Small intestine (tissue), 7 donors: ENCODE data around the gene SPEM1. TPM values are rescaled to one million over a fixed set of nuclear protein-coding genes. Genes with fewer than 3 reads are reported as not detected.
A peak's percentile ranks its signal among the peaks of the same experiment; 100 is the strongest.
"Not testable (repeated sequence)": the region's sequence is repeated elsewhere in the genome, so short reads cannot be mapped to it uniquely, and the experiment has no call there.

Experiments
- DNase-seq, 2 donors: peaks; one replicate each; pipeline versions ENCODE4 v3.0.0 to v3.0.0-alpha.2; 2013
- FAIRE-seq: peaks from 2 replicates; lab custom pipeline; 2012; peaks lifted over from hg19 to GRCh38; lab: Jason Lieb, UNC
- H3K27ac ChIP-seq, 3 donors: one replicate each; pipeline ENCODE4 v1.5.1; 2013; ENCODE audit warnings: low read length in 2 of 3, mild to moderate bottlenecking in 2 of 3, control low read depth in 1 of 3, inconsistent platforms in 1 of 3, low read depth in 1 of 3, moderate library complexity in 1 of 3
- H3K27me3 ChIP-seq, 3 donors: one replicate each; pipeline ENCODE4 v1.6.1; 2013; ENCODE audit warnings: low read length in 3 of 3, inconsistent platforms in 1 of 3; ENCODE audit not compliant: control insufficient read depth in 3 of 3, insufficient read depth in 3 of 3
- H3K36me3 ChIP-seq, 3 donors: one replicate each; pipeline ENCODE4 v1.6.1; 2013; ENCODE audit warnings: low read length in 3 of 3, inconsistent platforms in 1 of 3, low read depth in 1 of 3, mild to moderate bottlenecking in 1 of 3, moderate library complexity in 1 of 3; ENCODE audit not compliant: control insufficient read depth in 3 of 3, insufficient read depth in 2 of 3
- H3K4me1 ChIP-seq, 3 donors: one replicate each; pipeline ENCODE4 v1.6.1; 2013; ENCODE audit warnings: low read length in 2 of 3, inconsistent platforms in 1 of 3, low read depth in 1 of 3, mild to moderate bottlenecking in 1 of 3, moderate library complexity in 1 of 3; ENCODE audit not compliant: control insufficient read depth in 3 of 3, insufficient read depth in 2 of 3
- H3K4me3 ChIP-seq, 3 donors: one replicate each; pipeline ENCODE4 v1.5.1; 2013; ENCODE audit warnings: low read length in 3 of 3, control low read depth in 1 of 3, inconsistent platforms in 1 of 3, low read depth in 1 of 3, mild to moderate bottlenecking in 1 of 3, moderate library complexity in 1 of 3
- H3K9me3 ChIP-seq, 2 donors: one replicate each; pipeline ENCODE4 v1.6.1; 2013; ENCODE audit warnings: low read depth in 1 of 2, low read length in 1 of 2; ENCODE audit not compliant: control insufficient read depth in 2 of 2, insufficient read depth in 1 of 2
- WGBS, 3 donors: extraction: QIAGEN DNeasy Blood & Tissue Kit; methylation state at CpG; one replicate each; pipeline ENCODE4 v1.1.7; 2013; 5-methylcytosine and 5-hydroxymethylcytosine counted together
- polyA plus RNA-seq, 4 donors: library from polyadenylated mRNA; stranded (reverse) in 3 of 4; unstranded in 1 of 4; fragments of 200-250 nt in 3 of 4; fragments of 120-200 nt in 1 of 4; gene quantifications; one replicate each; pipeline versions ENCODE4 v1.2.1 to v1.2.3, GENCODE V29; 2013
- donor health status: healthy with polysubstance abuse.
- donor health status: control.
- donor health status: control.
- donor health status: Bipolar disorder and iron deficiency.
- donor health status: healthy.

Gene SPEM1
- polyA plus RNA-seq, 4 donors: not detected

DNA sequence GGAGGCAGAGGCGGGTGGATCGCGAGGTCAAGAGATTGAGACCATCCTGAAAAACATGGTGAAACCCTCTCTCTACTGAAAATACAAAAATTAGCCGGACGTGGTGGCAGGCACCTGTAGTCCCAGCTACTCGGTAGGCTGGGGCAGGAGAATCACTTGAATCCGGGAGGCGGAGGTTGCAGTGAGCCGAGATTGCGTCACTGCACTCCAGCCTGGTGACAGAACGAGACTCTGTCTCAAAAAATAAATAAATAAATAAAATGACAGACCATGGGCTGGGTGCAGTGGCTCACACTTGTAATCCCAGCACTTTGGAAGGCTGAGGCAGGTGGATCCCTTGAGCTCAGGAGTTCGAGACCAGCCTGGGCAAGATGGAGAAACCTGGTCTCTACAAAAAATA, 49.7 kb downstream of the SPEM1 start:
- not testable (repeated sequence) for FAIRE-seq, H3K9me3 ChIP-seq, DNase-seq, H3K27ac ChIP-seq, H3K4me3 ChIP-seq, H3K27me3 ChIP-seq
- Histone ChIP-seq H3K36me3 (peaks cover 0 to 69% (median 5%) of the 10 kb centered on the region in 3 donors), H3K4me1 (peaks cover 0 to 13% (median 2%) of the 10 kb centered on the region in 3 donors)
- WGBS, 3 donors: 92 to 96% (median 95%) methylated on average over 12 of the region's 12 CpGs

DNA sequence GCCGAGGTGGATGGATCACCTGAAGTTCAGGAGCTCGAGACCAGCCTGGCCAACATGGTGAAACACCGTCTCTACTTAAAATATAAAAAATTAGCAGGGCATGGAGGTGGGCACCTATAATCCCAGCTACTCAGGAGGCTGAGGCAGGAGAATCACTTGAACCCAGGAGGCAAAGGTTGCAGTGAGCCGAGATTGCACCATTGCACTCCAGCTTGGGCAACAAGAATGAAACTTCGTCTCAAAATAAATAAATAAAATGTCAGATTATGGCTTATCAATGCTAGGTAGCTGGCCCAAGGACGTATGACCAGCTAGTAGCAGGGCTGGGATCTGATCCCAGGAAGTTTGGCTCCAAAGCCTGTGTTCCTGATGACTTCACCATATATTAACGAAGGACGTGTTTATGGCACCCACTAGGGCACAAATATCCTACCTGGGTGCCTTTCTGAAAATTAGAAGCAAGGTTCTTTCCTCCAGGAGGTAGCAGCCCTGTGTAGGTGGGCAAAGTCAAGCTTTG, 50.4 kb downstream of the SPEM1 start:
- H3K4me1 ChIP-seq: peaks cover 0 to 19% (median 2%) of the 10 kb centered on the region in 3 donors
- not testable (repeated sequence) for H3K27me3 ChIP-seq, H3K4me3 ChIP-seq, H3K9me3 ChIP-seq, H3K27ac ChIP-seq, FAIRE-seq
- WGBS, 3 donors: 49 to 73% (median 57%) methylated on average over 8 of the region's 8 CpGs
- peak in 1 of 2 donors; percentile 45 for DNase-seq
- H3K36me3 ChIP-seq: peaks cover 0 to 69% (median 4%) of the 10 kb centered on the region in 3 donors

Other genes starting within 250 kb of the SPEM1 start
- gene ASGR1, start 241.0 kb upstream of the SPEM1 start, polyA plus RNA-seq: 1 to 10 TPM; 1.9 to 2.9 (median 2.7) TPM
- 1 to 10 TPM in 3 of 4 donors, under 1 TPM in 1; 0.67 to 9.2 (median 4.2) TPM for gene DLG4, start 200.5 kb upstream of the SPEM1 start, polyA plus RNA-seq
- gene ACADVL, start 200.4 kb upstream of the SPEM1 start, polyA plus RNA-seq: 1,000 to 10,000 TPM in 2 of 4 donors, 100 to 1,000 TPM in 2; 424 to 2,630 (median 1,444) TPM
- 10 to 100 TPM in 3 of 4 donors, 1 to 10 TPM in 1; 8.1 to 44.4 (median 16.0) TPM for gene DVL2, start 185.8 kb upstream of the SPEM1 start, polyA plus RNA-seq
- 10 to 100 TPM; 26.4 to 44.3 (median 36.0) TPM for gene PHF23, start 180.9 kb upstream of the SPEM1 start, polyA plus RNA-seq
- 1,000 to 10,000 TPM in 1 of 4 donors, 100 to 1,000 TPM in 3; 541 to 1,100 (median 797) TPM for gene GABARAP, start 177.9 kb upstream of the SPEM1 start, polyA plus RNA-seq
- 100 to 1,000 TPM in 2 of 4 donors, 10 to 100 TPM in 2; 70.0 to 132 (median 89.3) TPM for gene CTDNEP1, start 168.6 kb upstream of the SPEM1 start, polyA plus RNA-seq
- 10 to 100 TPM; 31.3 to 84.6 (median 45.4) TPM for gene ELP5, start 168.1 kb upstream of the SPEM1 start, polyA plus RNA-seq
- 100 to 1,000 TPM; 309 to 561 (median 332) TPM for gene CLDN7, start 157.8 kb upstream of the SPEM1 start, polyA plus RNA-seq
- gene SLC2A4, start 138.6 kb upstream of the SPEM1 start, polyA plus RNA-seq: 1 to 10 TPM in 2 of 4 donors, under 1 TPM in 2; 0.31 to 5.0 (median 1.2) TPM
- gene YBX2, start 125.7 kb upstream of the SPEM1 start, polyA plus RNA-seq: 10 to 100 TPM in 2 of 4 donors, 1 to 10 TPM in 2; 4.0 to 49.6 (median 11.1) TPM
- gene EIF5A, start 112.7 kb upstream of the SPEM1 start, polyA plus RNA-seq: 100 to 1,000 TPM; 238 to 606 (median 340) TPM
- gene GPS2, start 105.0 kb upstream of the SPEM1 start, polyA plus RNA-seq: 100 to 1,000 TPM in 2 of 4 donors, 10 to 100 TPM in 2; 48.3 to 152 (median 86.3) TPM
- gene NEURL4, start 91.0 kb upstream of the SPEM1 start, polyA plus RNA-seq: 10 to 100 TPM; 14.3 to 36.9 (median 22.7) TPM
- gene ACAP1, start 83.8 kb upstream of the SPEM1 start, polyA plus RNA-seq: 10 to 100 TPM in 1 of 4 donors, 1 to 10 TPM in 3; 3.8 to 43.5 (median 8.5) TPM
- gene KCTD11, start 68.2 kb upstream of the SPEM1 start, polyA plus RNA-seq: 1 to 10 TPM; 6.0 to 8.6 (median 7.9) TPM
- not detected for gene TMEM95, start 65.2 kb upstream of the SPEM1 start, polyA plus RNA-seq
- gene TNK1, start 39.2 kb upstream of the SPEM1 start, polyA plus RNA-seq: 10 to 100 TPM in 2 of 4 donors, 1 to 10 TPM in 2; 8.8 to 16.3 (median 10.7) TPM
- 10 to 100 TPM in 3 of 4 donors, 1 to 10 TPM in 1; 6.3 to 18.0 (median 13.6) TPM for gene PLSCR3, start 25.8 kb upstream of the SPEM1 start, polyA plus RNA-seq
- 100 to 1,000 TPM; 193 to 771 (median 385) TPM for gene TMEM256, start 16.2 kb upstream of the SPEM1 start, polyA plus RNA-seq
- 1 to 10 TPM in 2 of 4 donors, under 1 TPM in 2; 0.22 to 6.1 (median 2.6) TPM for gene NLGN2, start 12.5 kb upstream of the SPEM1 start, polyA plus RNA-seq
- not detected for gene SPEM2, start 5.3 kb downstream of the SPEM1 start, polyA plus RNA-seq
- gene SPEM3, start 8.5 kb downstream of the SPEM1 start, polyA plus RNA-seq: not detected
- gene TMEM102, start 15.1 kb downstream of the SPEM1 start, polyA plus RNA-seq: 10 to 100 TPM in 2 of 4 donors, 1 to 10 TPM in 2; 9.3 to 14.9 (median 10.2) TPM
- gene FGF11, start 19.2 kb downstream of the SPEM1 start, polyA plus RNA-seq: under 1 TPM in 2 of 4 donors, not detected in 2; 0.61 to 0.86 TPM
- 10 to 100 TPM in 3 of 4 donors, 1 to 10 TPM in 1; 8.4 to 11.9 (median 10.4) TPM for gene CHRNB1, start 24.7 kb downstream of the SPEM1 start, polyA plus RNA-seq
- gene ZBTB4, start 59.3 kb downstream of the SPEM1 start, polyA plus RNA-seq: 10 to 100 TPM in 2 of 4 donors, 1 to 10 TPM in 2; 7.6 to 76.4 (median 12.4) TPM
- under 1 TPM in 1 of 4 donors, not detected in 3; 0.49 TPM for gene SLC35G6, start 61.1 kb downstream of the SPEM1 start, polyA plus RNA-seq
- 100 to 1,000 TPM in 1 of 4 donors, 10 to 100 TPM in 2, 1 to 10 TPM in 1; 10.0 to 104 (median 20.8) TPM for gene POLR2A, start 64.0 kb downstream of the SPEM1 start, polyA plus RNA-seq
- 10 to 100 TPM in 3 of 4 donors, 1 to 10 TPM in 1; 8.1 to 31.1 (median 22.1) TPM for gene TNFSF12, start 128.7 kb downstream of the SPEM1 start, polyA plus RNA-seq
- gene TNFSF13, start 138.4 kb downstream of the SPEM1 start, polyA plus RNA-seq: 100 to 1,000 TPM in 1 of 4 donors, 10 to 100 TPM in 3; 23.0 to 107 (median 28.5) TPM
- 10 to 100 TPM; 39.8 to 66.7 (median 53.3) TPM for gene SENP3, start 141.6 kb downstream of the SPEM1 start, polyA plus RNA-seq
- 100 to 1,000 TPM in 3 of 4 donors, 10 to 100 TPM in 1; 60.2 to 708 (median 171) TPM for gene CD68, start 159.3 kb downstream of the SPEM1 start, polyA plus RNA-seq
- gene MPDU1, start 163.5 kb downstream of the SPEM1 start, polyA plus RNA-seq: 100 to 1,000 TPM in 2 of 4 donors, 10 to 100 TPM in 2; 69.7 to 126 (median 96.4) TPM
- 1 to 10 TPM in 2 of 4 donors, not detected in 2; 1.2 to 1.3 TPM for gene SOX15, start 169.8 kb downstream of the SPEM1 start, polyA plus RNA-seq
- gene FXR2, start 194.6 kb downstream of the SPEM1 start, polyA plus RNA-seq: 10 to 100 TPM; 25.1 to 41.1 (median 30.9) TPM
- 1,000 to 10,000 TPM in 2 of 4 donors, 100 to 1,000 TPM in 2; 204 to 1,210 (median 689) TPM for gene SAT2, start 207.5 kb downstream of the SPEM1 start, polyA plus RNA-seq
- gene SHBG, start 209.8 kb downstream of the SPEM1 start, polyA plus RNA-seq: 10 to 100 TPM in 3 of 4 donors, 1 to 10 TPM in 1; 2.6 to 38.8 (median 20.6) TPM
- 1 to 10 TPM in 2 of 4 donors, not detected in 2; 1.1 to 1.9 TPM for gene ATP1B2, start 230.6 kb downstream of the SPEM1 start, polyA plus RNA-seq